Mesendoderm (in vitro differentiated cells): ENCODE data around the gene OCA2.

Experiments
- DNase-seq: peaks from one replicate; pipeline ENCODE4 v3.0.0; 2013
- H2AK5ac ChIP-seq: 2 replicates; pipeline ENCODE4 v1.6.1; 2013; ENCODE audit warnings: low read length, inconsistent platforms
- H2BK120ac ChIP-seq: 2 replicates; pipeline ENCODE4 v1.6.1; 2013; ENCODE audit warnings: low read depth, mild to moderate bottlenecking, low read length, moderate library complexity, mixed read lengths
- H2BK15ac ChIP-seq: replicated peaks from 2 replicates; pipeline ENCODE4 v1.6.1; 2013; ENCODE audit warnings: low read depth, mild to moderate bottlenecking, moderate library complexity
- H2BK5ac ChIP-seq: 2 replicates; pipeline ENCODE4 v1.6.1; 2013; ENCODE audit warnings: low read length, inconsistent platforms
- H3K18ac ChIP-seq: 2 replicates; pipeline ENCODE4 v1.6.1; 2013; ENCODE audit warnings: mild to moderate bottlenecking, low read length, mixed read lengths
- H3K23ac ChIP-seq: one replicate; pipeline ENCODE4 v1.6.1; 2013; ENCODE audit warnings: low read length
- H3K27ac ChIP-seq: 2 replicates; pipeline ENCODE4 v1.5.1; 2013; ENCODE audit warnings: low read depth, mild to moderate bottlenecking, inconsistent platforms, low read length, moderate library complexity
- H3K27me3 ChIP-seq: 2 replicates; pipeline ENCODE4 v1.6.1; 2013; ENCODE audit warnings: low read length, control low read depth, mild to moderate bottlenecking, inconsistent platforms; ENCODE audit not compliant: insufficient read depth, poor library complexity
- H3K36me3 ChIP-seq: 2 replicates; pipeline ENCODE4 v1.6.1; 2013; ENCODE audit warnings: low read length, inconsistent platforms; ENCODE audit not compliant: control insufficient read depth, insufficient read depth
- H3K4ac ChIP-seq: one replicate; pipeline ENCODE4 v1.6.1; 2013; ENCODE audit warnings: low read depth, mild to moderate bottlenecking, low read length, moderate library complexity
- H3K4me1 ChIP-seq: 2 replicates; pipeline ENCODE4 v1.6.1; 2013; ENCODE audit warnings: low read depth, low read length, inconsistent platforms; ENCODE audit not compliant: control insufficient read depth
- H3K4me2 ChIP-seq: 2 replicates; pipeline ENCODE4 v1.6.1; 2013; ENCODE audit warnings: low read length
- H3K4me3 ChIP-seq: 2 replicates; pipeline ENCODE4 v1.5.1; 2013; ENCODE audit warnings: mild to moderate bottlenecking, low read length
- H3K56ac ChIP-seq: one replicate; pipeline ENCODE4 v1.6.1; 2013; ENCODE audit warnings: low read length
- H3K79me1 ChIP-seq: 2 replicates; pipeline ENCODE4 v1.6.1; 2013; ENCODE audit warnings: low read length, inconsistent platforms
- H3K79me2 ChIP-seq: 2 replicates; pipeline ENCODE4 v1.6.1; 2013; ENCODE audit warnings: mild to moderate bottlenecking, low read length; ENCODE audit not compliant: control insufficient read depth, insufficient read depth
- H3K9ac ChIP-seq: 2 replicates; pipeline ENCODE4 v1.6.1; 2013; ENCODE audit warnings: low read length, inconsistent platforms
- H4K5ac ChIP-seq: one replicate; pipeline ENCODE4 v1.6.1; 2013; ENCODE audit warnings: low read length
- H4K8ac ChIP-seq: one replicate; pipeline ENCODE4 v1.6.1; 2013; ENCODE audit warnings: low read depth, mild to moderate bottlenecking, control low read depth, low read length, moderate library complexity
- WGBS: extraction: QIAGEN DNeasy Blood & Tissue Kit; methylation state at CpG from one replicate; pipeline ENCODE4 v1.1.7; 2013; ENCODE audit warnings: low lambda C conversion rate, missing lambda C conversion rate; ENCODE audit not compliant: insufficient coverage; ENCODE audit errors: extremely low coverage; 5-methylcytosine and 5-hydroxymethylcytosine counted together

Gene OCA2

GRCh38 chr15:28094732-28095521 lies 4.2 kb downstream of the OCA2 start:
- peak; percentile 56 for DNase-seq
- WGBS: no CpG with 5 or more reads among the region's 76 CpGs
- H3K27me3 ChIP-seq: peaks cover 24% of the 10 kb centered on the region

GRCh38 chr15:28093752-28094535 lies 5.2 kb downstream of the OCA2 start:
- Histone ChIP-seq H4K5ac (no peak overlapping the region), H3K79me2 (no peaks in the 10 kb centered on the region), H3K27me3 (peaks cover 24% of the 10 kb centered on the region), H4K8ac (no peak overlapping the region), H3K23ac (no peak overlapping the region), H3K4me3 (no peak overlapping the region), H3K27ac (no peak overlapping the region), H3K18ac (no peak overlapping the region), H2BK15ac (no peak overlapping the region), H3K79me1 (no peaks in the 10 kb centered on the region), H3K9ac (no peak overlapping the region), H3K4ac (no peak overlapping the region), H3K4me2 (no peak overlapping the region), H3K56ac (no peak overlapping the region), H2AK5ac (no peak overlapping the region), H3K4me1 (peaks cover 2% of the 10 kb centered on the region), H3K36me3 (no peaks in the 10 kb centered on the region), H2BK5ac (no peak overlapping the region), H2BK120ac (no peak overlapping the region)
- WGBS: no CpG with 5 or more reads among the region's 20 CpGs
- DNase-seq: peak; percentile 37

More at GRCh38 chr15:28094732-28095521, 4.2 kb downstream of the OCA2 start:
- Histone ChIP-seq H3K4me2 (peak overlapping the region; percentile 74), H3K9ac (peak overlapping the region; percentile 20), H3K79me2 (no peaks in the 10 kb centered on the region), H2BK15ac (no peak overlapping the region), H3K23ac (no peak overlapping the region), H4K5ac (no peak overlapping the region), H3K18ac (no peak overlapping the region), H3K27ac (no peak overlapping the region), H3K36me3 (no peaks in the 10 kb centered on the region), H3K4ac (no peak overlapping the region), H3K79me1 (no peaks in the 10 kb centered on the region), H2AK5ac (no peak overlapping the region), H3K4me3 (no peak overlapping the region), H3K4me1 (peaks cover 2% of the 10 kb centered on the region), H4K8ac (no peak overlapping the region), H2BK5ac (no peak overlapping the region), H2BK120ac (no peak overlapping the region), H3K56ac (peak overlapping the region; percentile 71)

- H3K56ac ChIP-seq: no peak overlapping the region
- H3K4me3 ChIP-seq: no peak overlapping the region
- H2BK120ac ChIP-seq: no peak overlapping the region
- H3K27me3 ChIP-seq: peaks cover 9% of the 10 kb centered on the region
- no peaks in the 10 kb centered on the region for H3K36me3 ChIP-seq
- no peak overlapping the region for H3K27ac ChIP-seq
- no peaks in the 10 kb centered on the region for H3K79me1 ChIP-seq
- H2BK5ac ChIP-seq: no peak overlapping the region
- H2AK5ac ChIP-seq: no peak overlapping the region
- no peak for DNase-seq
- H4K5ac ChIP-seq: no peak overlapping the region
- H4K8ac ChIP-seq: no peak overlapping the region
- no CpG with 5 or more reads among the region's 2 CpGs for WGBS
- H3K9ac ChIP-seq: no peak overlapping the region
- H3K4me1 ChIP-seq: no peaks in the 10 kb centered on the region
- H3K18ac ChIP-seq: no peak overlapping the region
- H3K23ac ChIP-seq: no peak overlapping the region
- no peak overlapping the region for H3K4me2 ChIP-seq
- H3K4ac ChIP-seq: no peak overlapping the region
- no peaks in the 10 kb centered on the region for H3K79me2 ChIP-seq
- H2BK15ac ChIP-seq: no peak overlapping the region
These were observed 7.8 kb downstream of the OCA2 start for GRCh38 chr15:28091313-28091712.

- Histone ChIP-seq H4K8ac (no peak overlapping the region), H2BK15ac (no peak overlapping the region), H3K18ac (no peak overlapping the region), H3K36me3 (no peaks in the 10 kb centered on the region), H2BK5ac (no peak overlapping the region), H3K27ac (no peak overlapping the region), H3K23ac (no peak overlapping the region), H3K9ac (no peak overlapping the region), H3K56ac (no peak overlapping the region), H2AK5ac (no peak overlapping the region), H3K27me3 (no peaks in the 10 kb centered on the region), H2BK120ac (no peak overlapping the region), H4K5ac (no peak overlapping the region), H3K4ac (no peak overlapping the region), H3K79me1 (no peaks in the 10 kb centered on the region), H3K4me2 (no peak overlapping the region), H3K79me2 (no peaks in the 10 kb centered on the region), H3K4me1 (no peaks in the 10 kb centered on the region), H3K4me3 (no peak overlapping the region)
- WGBS: no CpG with 5 or more reads among the region's 2 CpGs
- peak; percentile 80 for DNase-seq
These were observed 12.9 kb downstream of the OCA2 start for GRCh38 chr15:28086175-28086703.

- Histone ChIP-seq H2BK5ac (no peak overlapping the region), H3K36me3 (no peaks in the 10 kb centered on the region), H3K27me3 (no peaks in the 10 kb centered on the region), H2BK120ac (no peak overlapping the region), H2AK5ac (no peak overlapping the region), H3K9ac (no peak overlapping the region), H2BK15ac (no peak overlapping the region), H3K79me2 (no peaks in the 10 kb centered on the region), H3K4me3 (no peak overlapping the region), H3K4ac (no peak overlapping the region), H3K23ac (no peak overlapping the region), H3K18ac (no peak overlapping the region), H3K4me1 (no peaks in the 10 kb centered on the region), H3K27ac (no peak overlapping the region), H4K8ac (no peak overlapping the region), H3K79me1 (no peaks in the 10 kb centered on the region), H3K4me2 (no peak overlapping the region), H3K56ac (no peak overlapping the region), H4K5ac (no peak overlapping the region)
- DNase-seq: no peak
- no CpG with 5 or more reads among the region's 4 CpGs for WGBS
These were observed 13.5 kb downstream of the OCA2 start for GRCh38 chr15:28085489-28086174.
